Astrocyte of the spinal cord (primary cell): ENCODE data around the gene ATXN2.
A peak's percentile ranks its signal among the peaks of the same experiment; 100 is the strongest.
"Not testable (repeated sequence)": the region's sequence is repeated elsewhere in the genome, so short reads cannot be mapped to it uniquely, and the experiment has no call there.

Experiments
- DNase-seq: peaks from one replicate; pipeline ENCODE4 v3.0.0; 2011; ENCODE audit warnings: low read depth, low spot score
- H3K4me3 ChIP-seq: 2 replicates; pipeline ENCODE4 v1.5.1; 2011; ENCODE audit warnings: low read depth, mild to moderate bottlenecking, low read length, moderate library complexity
- CTCF ChIP-seq: IDR thresholded peaks from 2 replicates; pipeline ENCODE4 v1.5.1; 2012; ENCODE audit warnings: low read depth, mild to moderate bottlenecking, low read length, inconsistent platforms
- in situ Hi-C: cut with HindIII; loops from 2 replicates; pipeline ENCODE4 v1.10.0; 2017; ENCODE audit warnings: low sequenced_read_pairs

The ATXN2 gene

GRCh38 chr12:111556676-111557075 is 42.4 kb downstream of the ATXN2 start:
- no peak for DNase-seq
- in situ Hi-C loops, result no loop called here
- TF ChIP-seq CTCF, result no peak
- no peak overlapping the region for H3K4me3 ChIP-seq

- H3K4me3 ChIP-seq, in situ Hi-C loops, DNase-seq: not testable (repeated sequence)
These were observed 43.8 kb downstream of the ATXN2 start for GRCh38 chr12:111555313-111555712.

- H3K4me3 ChIP-seq, result no peak overlapping the region
- TF ChIP-seq CTCF, result no peak
- in situ Hi-C loops, result no loop called here
- DNase-seq, result peak; percentile 37
These were observed 52.2 kb downstream of the ATXN2 start for GRCh38 chr12:111546758-111547383.

- DNase-seq, result no peak
- no peak overlapping the region for H3K4me3 ChIP-seq
- in situ Hi-C loops, result no loop called here
- no peak for TF ChIP-seq CTCF
These were observed 52.9 kb downstream of the ATXN2 start for GRCh38 chr12:111546171-111546570.

- H3K4me3 ChIP-seq, result no peak overlapping the region
- TF ChIP-seq CTCF, result no peak
- no peak for DNase-seq
- in situ Hi-C loops, result no loop called here
These were observed 55.1 kb downstream of the ATXN2 start for GRCh38 chr12:111544032-111544431.

GRCh38 chr12:111532751-111533150 is 66.4 kb downstream of the ATXN2 start:
- DNase-seq, result no peak
- in situ Hi-C loops, result no loop called here
- H3K4me3 ChIP-seq, result no peak overlapping the region
- no peak for TF ChIP-seq CTCF

GRCh38 chr12:111529424-111530368 is 69.4 kb downstream of the ATXN2 start:
- in situ Hi-C loops, result no loop called here
- peak; percentile 61 for DNase-seq

More at GRCh38 chr12:111529424-111530368, 69.4 kb downstream of the ATXN2 start:
- TF ChIP-seq CTCF, result peak; percentile 69
- H3K4me3 ChIP-seq, result no peak overlapping the region
